Measurements from ENCODE around the gene GADL1.

The GADL1 gene

DNA sequence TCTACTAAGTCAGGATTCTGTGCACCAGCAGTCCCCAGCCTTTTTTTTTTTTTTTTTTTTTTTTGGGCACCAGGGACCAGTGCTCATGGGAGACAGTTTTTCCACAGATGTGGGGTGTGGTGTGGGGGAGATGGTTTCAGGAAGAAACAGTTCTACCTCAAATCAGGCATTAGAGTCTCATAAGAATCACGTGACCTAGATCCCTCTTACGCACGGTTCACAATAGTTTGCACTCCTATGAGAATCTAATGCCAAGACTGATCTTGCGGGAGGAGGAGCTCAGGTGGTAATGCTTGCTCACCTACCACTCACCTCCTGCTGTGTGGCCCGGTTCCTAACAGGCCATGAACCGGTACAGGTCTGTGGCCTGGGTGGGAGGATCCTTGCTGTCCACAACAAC, 88.8 kb downstream of the GADL1 start:
- DNase-seq = no peak

DNA sequence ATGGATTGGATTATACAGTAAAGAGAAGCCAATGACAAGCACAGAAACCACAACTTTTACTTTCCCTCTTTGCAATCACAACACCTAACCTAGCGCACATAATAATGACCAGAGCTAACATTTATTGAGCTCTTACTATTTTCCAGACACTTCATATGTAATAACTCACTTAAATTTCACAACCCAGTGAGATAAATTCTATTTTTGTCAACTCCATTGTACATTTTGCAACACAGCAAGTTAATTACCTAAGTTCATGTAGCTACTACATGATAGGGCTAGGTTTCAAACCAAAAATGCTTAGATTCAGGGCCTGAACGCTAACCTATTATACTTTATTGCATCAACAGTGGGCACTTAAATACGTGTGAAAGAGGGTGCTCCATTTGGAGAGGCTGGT, 89.5 kb downstream of the GADL1 start:
- no peak for DNase-seq

DNA sequence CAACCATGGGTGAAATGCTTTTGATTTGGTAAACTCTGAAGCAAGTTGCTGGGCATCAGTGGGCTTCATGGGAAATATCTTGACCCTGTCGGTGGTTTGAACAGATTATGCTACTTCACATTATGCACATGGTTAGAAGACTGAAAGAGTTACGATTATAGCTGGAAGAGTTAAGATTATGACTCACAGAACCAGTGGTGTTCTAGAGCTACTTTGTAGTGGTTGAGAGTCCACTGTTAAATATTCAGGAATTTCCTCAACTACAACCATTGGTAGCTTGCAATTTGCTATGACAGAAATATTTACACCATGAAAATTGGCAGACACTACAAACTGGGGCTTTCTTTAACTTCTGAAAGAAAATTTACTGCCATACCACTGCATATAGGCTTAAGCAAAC, 99.3 kb downstream of the GADL1 start:
- DNase-seq = no peak

DNA sequence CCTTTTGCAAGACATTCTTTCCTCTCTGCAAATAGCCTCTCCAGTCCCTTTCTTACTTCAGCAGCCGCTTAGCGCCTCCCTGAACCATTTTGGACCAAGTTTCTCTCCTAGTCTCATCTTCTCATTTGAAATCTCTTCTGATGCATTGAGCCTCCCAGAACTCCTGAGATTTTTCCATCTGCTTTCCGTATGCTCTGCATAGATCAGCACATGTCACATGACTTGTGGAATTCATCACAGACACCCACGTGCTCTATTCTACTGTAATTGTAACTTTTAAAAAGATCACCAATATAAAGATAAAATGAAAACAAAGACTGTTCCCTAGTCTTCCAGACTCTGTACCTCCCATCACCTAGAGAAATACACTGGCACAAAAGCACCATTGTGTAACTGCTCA, 100.7 kb downstream of the GADL1 start:
- no peak for DNase-seq

DNA sequence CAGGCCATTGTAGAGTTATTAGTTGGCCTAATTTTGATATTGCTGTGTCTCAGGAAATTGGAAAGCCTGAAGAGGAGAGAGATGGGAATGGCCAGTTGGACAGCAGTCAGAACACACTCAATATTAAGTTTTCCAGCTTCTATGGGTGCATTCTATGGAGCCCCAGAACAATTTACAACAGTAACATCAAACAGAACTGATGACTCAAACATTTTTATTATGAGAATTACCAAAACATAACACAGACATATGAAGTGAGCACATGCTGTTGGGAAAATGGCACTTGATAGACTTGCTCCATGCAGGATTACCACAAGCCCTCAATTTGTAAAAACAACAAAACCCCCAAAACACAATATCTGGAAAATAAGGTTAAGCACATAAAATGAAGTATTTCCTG, 104.3 kb downstream of the GADL1 start:
- DNase-seq = no peak

DNA sequence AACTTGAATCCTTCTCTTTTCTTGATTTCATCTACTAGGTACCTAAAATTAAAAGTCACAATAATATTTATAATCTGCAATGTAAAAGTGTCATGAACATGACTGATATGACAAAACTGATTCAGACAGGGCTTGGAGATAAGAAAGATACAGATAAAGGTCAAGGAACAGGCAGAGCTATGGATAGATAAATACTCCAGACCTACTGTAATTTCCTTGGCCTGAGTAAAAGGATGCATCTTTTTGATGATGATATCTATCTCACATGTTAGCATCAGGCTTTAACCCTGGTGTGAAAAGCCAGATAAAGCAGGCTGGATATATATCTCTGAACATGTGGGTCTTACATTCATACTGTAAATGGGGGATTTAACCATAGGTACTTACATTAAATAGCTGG, 108.1 kb downstream of the GADL1 start:
- no peak for DNase-seq

DNA sequence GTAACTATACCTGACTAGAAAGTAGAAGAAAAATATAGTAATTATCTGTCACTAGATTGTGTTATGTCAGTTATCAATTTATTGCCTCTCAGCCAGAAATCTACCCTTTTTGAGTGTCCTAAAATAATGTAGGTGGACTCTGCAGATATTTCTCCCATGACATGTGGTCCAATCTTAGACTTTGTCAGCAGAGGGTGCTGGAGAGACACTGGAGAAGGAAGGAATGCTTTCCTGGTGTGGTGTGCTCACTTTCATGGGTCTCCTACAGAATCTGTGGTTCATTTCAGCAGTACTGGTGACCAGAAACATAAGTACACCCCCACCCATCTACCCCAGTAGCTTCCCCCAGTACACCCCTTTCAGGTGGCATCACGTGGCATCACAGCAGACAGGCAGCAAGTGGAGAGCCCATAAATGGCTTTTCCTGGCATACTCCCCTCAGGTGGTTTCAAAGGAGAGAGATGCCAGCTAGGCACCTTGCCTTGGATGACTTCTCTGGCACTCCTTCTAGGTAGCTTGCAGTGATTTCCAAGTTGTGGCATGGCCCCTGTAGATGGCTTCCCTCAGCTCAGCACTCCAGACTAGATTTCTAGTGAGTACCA, 114.7 kb downstream of the GADL1 start:
- peak in 1 of 5 donors; percentile 26 for DNase-seq

DNA sequence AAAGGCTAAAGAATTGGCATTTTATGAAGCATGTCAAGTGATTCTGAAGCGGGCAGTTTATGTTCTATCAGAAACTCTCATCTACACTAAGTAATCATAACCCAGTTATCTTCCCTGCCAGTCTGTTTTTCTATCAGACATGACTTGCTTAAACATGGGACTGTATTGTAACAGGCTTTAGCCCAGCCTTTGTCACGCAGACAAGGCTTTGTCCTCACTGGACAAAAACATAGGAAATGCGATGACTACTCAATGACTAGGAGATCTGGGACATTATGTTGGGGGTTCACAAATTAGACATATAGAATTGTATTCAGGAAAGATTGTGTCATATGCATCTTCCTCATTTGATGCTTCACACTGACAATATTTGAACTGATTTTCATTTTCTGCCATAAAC, 115.5 kb downstream of the GADL1 start:
- no peak for DNase-seq

DNA sequence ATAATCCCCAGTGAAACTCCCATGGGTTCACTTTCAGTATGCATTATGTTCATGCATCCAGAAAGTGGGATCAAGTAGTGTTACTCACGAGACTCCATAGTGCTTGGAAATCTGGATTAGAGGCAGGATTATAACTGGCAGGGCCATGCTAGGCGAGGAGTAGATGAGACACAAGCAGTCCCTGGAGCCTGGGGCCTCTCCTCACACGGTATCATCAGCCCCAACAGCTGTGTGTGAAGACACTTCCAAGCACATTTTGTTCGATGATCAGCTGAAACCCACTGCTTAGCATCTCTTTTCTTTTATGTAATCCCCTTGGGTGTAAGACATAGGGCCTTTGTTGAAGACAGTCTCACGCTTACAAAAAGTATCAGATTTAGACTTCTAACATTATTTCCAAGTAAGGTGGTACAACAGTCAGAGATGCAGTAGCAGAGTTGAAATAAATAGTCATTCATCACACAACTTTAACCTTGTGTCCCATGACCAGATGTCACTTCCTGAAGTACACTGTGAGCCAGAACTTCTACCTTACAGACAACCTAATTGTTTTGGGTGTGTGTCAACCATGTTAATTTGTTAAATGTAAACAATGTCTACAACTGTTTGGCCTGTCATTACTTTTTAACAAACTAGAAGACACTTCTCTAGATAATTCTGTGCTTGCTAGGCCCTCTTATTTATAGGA, 116.9 kb downstream of the GADL1 start:
- no peak for DNase-seq

DNA sequence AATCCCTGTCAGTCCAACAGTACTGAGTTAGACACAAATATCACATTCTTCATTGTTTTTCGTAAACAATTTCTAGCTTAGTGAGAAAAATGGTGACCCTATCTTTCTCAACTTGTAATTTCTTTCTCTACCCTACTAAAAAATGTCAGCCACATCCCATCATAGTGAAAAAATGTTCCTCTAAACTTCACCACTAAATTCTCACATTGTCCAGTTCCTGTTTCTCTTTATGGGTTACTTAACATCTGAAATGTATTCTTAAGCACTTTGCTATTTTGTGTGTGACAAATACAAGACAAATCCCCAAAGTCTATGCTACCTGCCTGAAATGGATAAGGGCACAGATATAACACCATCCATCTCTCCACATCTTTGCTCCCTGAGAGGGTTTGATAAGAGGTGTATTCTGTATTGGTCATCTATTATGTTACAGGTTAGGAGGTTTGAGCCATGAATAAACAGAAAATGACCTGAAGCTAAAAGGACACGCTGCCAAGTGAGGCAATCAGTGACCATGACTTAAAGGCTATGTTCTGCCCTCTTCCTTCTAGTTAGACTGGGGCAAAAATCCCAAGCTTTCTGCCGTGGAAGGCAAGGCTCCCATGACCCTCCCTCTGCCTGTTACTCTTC, 118.2 kb downstream of the GADL1 start:
- DNase-seq = no peak

DNA sequence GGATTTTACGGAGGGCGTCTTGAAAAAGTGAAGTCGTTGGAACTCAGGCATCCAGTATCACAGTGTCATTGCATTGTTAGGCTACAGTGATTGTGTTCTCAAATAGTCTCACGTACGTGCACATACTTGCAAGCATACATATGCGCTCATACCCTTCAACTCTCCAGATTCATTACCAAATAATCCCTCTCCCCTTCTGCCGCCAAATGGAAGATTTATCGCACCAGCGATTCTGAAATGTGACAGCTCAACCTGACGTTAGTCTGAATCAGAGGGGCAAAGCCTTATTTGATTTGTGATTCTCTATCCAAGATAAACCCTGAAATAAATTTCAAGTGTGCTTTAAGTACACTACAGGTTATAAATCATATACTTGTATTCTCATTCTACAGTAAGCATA, 119.4 kb downstream of the GADL1 start:
- no peak for DNase-seq

DNA sequence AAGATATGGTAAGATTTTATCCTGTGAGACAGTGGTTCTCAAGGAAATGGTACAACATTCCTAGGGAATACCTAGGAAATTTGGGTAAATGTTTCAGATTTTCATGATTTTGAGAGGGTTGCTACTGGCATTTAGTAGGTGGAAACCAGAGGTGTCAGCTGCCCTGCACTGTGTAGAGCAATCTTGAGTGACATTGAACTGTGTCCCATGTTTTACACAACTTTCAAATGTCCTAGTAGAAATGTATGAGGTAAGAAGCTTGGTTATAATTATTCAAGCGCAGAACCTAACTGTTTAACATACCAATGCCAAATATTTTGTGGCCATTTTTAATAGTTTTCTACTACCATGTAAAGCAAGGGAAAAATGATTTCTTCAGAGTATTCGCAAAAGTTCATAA, 120.4 kb downstream of the GADL1 start:
- no peak for DNase-seq

DNA sequence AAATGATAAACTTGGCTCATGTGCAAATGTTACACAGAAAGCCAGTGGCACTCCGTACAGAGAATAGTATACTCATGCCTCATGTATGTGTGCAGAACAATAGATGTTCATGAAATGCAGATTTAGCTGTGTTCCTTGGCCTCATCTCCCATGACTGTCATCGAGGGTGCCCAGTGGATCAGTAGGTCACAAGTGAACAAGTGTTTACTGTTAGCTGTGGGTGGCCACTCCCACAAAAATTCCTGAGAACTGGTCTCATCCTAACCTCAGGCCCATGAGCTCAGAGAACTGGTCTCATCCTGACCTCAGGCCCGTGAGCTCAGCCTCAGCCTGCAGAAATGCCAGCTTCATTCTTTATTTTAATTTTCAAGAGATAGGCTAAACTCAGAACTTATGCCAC, 124.1 kb downstream of the GADL1 start:
- no peak for DNase-seq

DNA sequence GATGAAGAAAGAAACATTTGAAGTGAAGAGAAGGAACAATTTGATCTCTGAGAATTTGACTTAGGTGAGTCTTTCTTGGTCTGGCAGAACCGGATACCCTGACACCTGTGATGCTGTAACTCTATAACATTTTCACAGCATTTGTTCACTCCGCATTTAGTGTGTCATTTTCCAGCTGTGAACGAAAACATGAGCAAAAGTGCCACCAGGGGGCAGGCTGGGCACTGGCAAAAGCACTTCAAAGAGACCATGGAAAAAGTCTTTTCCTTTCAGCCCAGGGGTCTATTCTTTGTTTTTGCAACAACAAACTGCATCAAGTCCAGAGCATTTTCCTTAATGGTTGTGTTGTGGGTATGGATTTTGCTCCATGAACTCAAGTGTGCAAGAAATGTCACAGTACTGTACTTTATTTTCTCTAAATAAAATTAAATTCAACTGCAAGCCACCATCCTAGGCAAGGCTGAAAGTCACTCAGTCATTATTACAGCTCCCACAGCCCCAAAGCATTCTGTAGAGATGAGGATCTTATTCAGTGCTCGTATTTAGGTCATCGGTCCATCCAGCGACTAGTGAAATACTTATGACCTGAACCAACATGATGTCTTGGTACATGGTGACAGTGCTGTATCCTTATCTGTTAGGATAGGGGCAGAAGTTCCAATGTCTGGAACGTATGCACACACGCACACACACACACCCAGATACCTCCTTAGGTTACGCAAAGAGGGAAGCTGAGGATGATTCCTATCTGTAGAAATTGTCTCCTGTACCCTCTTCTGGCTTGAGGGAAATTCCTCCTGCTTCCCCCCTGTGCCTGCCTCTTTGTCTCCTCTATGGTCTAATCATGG, 125.5 kb downstream of the GADL1 start:
- DNase-seq = peak; percentile 37 to 61 (median 44)

DNA sequence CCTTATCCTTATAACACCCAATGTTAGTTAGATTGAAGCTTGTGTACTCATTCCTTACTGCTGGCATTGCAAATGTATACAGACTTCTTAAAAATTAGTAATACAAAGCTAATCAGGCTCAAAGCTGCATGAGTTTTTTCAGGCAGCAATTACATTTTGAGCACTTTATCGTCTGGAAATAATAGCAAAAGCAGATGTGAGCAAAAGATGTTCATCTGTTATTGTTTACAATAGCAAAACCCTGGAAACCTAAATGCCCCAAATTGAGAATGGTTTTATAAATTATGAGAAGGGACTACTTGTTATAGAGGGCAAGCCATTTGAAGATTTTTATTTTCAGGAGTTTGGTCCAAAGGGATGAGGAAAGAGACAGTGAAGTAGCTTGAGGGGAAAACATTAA, 126.4 kb downstream of the GADL1 start:
- no peak for DNase-seq

DNA sequence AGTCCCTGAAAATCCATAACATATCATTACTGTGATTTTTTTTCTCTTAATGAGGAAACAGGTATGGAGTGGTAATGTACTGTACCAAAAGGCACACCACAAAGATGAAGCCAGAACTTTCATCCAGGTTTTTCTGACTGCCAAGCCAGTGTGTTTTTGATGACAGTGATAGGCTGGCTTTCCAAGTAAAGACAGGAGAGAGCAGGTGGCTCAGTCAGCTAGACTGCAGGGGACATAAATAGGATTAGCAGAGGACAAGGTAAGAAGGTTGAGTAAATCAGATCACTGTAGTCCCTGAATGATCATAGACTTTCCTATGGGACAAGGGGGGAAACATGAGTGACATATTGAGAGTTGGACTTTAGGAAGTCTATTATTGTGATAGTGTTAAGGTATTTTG, 127.9 kb downstream of the GADL1 start:
- no peak for DNase-seq

DNA sequence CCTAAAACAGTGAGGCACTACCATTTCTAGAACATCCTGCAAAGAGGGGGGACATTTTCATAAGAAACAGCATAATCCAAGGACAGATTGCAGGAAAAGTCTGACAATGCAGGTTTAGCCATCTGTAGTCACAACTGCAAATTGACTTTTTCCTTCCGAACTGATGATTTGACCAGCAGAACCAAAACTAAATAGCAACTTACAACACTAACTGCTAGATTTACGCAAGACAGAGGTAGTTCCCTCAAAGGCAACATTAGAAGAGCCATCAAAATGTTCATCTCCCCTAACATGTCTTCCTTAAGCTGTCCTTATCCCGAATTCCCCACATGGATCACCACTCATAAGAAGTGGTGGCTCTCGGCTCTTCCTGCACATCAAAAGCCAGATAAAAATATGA, 129.6 kb downstream of the GADL1 start:
- no peak for DNase-seq

DNA sequence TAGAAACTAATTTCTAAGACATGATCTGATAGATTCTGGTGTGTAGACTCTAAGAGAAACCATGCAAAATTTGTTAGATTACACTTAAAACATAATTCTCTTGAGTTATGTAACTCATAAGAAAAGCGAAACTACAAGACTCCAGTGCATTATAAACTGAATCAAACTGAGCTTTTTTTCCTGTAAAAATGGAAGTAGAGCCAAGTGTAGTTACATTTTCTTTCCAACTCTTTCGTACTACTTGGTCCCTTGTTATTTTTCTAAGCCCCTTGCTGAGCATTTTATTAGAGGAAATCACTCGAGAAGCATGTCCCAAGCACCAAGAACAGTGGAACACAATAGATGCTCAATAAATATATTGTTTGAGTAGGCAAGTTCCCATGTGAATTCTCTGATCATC, 130.2 kb downstream of the GADL1 start:
- DNase-seq = no peak

DNA sequence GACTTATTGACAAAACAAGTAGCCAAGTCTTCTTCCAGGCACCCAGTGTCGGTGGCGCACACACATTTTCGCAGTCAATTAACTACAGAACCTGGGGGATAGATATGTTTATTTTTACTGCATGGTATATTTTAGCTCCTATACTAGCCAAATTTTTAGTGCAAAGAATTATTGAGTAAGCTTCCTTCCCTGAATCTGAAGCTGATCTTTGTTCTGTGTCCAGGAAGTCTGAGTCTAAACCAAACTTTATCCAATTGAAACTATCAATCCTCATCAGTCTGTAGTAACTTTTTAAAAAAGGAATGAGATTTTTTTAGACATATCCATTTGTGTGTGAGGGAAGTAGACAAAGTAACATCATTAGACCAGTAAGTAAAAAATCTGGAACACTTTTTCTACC, 133.1 kb downstream of the GADL1 start:
- no peak for DNase-seq

DNA sequence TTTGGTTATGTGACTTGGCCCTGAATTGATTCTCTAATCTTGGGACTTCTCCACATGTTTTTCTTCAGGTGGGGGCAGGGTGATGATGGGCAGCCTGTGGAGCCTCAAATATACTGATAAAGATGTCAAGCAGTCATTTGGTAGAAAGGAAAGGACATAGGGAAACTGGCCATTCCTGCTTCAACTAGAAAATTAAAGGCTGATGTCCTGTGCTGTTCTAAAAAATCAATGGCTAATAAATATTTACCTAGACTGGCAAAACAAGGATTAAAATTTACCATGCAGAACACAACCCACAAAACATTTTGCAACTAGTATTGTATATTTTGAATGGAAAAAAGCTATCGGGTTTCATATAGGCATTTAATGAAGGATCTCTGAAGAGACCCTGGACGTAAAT, 133.7 kb downstream of the GADL1 start:
- no peak for DNase-seq

DNA sequence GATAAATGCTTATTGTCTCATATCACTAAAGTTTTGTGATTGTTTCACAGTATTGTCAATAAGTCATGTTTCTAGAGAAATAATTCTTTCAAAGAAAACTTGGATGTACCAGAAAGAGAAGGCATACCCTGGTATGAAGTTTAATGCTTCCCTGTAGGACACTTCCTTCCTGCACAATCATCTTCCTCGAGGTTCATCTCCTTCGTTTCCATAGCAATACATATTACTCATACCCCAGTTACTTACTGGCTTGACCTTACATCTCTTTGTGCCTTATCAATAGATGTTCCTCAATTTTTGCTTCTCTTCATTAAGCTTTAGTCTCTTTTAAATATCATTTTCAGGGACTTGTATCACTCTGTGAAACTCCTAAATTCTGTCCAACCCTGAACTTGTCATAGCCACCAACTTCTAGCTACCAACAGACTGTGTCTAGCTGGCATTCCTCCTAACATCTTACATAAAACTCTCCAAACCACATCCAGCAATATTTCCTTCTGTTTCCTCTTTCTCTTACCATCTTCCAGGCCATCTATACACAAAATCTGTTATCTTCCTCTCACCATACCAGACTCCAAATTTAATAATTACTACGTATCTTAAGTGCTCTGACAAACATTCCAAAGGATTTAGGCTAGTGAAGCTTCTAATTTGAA, 134.3 kb downstream of the GADL1 start:
- DNase-seq = no peak

DNA sequence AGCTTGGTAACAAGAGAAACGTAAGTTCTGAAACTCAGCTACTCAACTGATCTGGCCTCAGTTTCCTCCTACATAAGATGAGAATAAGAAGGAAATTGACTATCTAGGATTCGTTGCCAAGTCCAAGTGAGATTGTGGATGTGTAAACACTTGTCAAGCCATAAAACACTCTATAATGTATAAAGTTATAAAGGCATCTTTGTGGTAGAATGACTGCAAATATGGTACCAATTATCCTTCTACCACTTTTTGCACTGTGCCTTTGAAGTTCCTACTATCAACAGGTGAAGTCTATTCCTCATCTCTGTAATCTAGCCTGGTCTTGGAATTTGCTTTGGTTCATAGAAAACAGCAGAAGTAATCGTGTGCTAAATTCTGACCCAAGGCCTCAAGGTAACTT, 138.2 kb downstream of the GADL1 start:
- DNase-seq = no peak

DNA sequence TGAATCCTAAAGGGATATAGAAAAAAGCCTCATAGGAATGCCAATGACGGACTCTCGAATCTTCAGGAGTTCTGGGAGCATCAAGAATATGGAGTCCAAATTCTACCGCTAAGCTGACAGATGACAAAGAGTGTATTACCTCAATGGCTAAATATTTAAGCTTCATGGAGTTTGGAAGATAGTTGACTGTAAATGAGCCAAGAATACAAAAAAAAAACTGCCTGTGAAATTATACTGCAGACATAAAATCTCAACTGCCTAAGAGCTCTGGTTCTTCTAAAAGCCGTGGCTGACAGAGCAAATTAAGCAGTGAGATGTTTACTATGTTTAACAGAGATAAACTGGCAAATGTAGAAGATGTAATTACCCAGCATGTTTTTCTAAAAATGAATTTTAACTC, 140.0 kb downstream of the GADL1 start:
- no peak for DNase-seq

All from T-helper 1 cell (primary cell).